H9 (cell line): ENCODE measurements around the gene GJA10. TPM values are rescaled to one million over a fixed set of nuclear protein-coding genes. Genes with fewer than 3 reads are reported as not detected.

ENCODE experiments used
- DNase-seq: peaks from one replicate; pipeline ENCODE4 v3.0.0-alpha.2; 2017
- H2AFZ ChIP-seq: one replicate; pipeline ENCODE4 v1.6.1; 2013; ENCODE audit warnings: mild to moderate bottlenecking, low read length, control low read depth, moderate library complexity
- H2AK5ac ChIP-seq: 2 replicates; pipeline ENCODE4 v1.6.1; 2013; ENCODE audit warnings: low read length, control low read depth, mixed read lengths; ENCODE audit not compliant: insufficient read length
- H2BK120ac ChIP-seq: one replicate; pipeline ENCODE4 v1.6.1; 2013; ENCODE audit warnings: low read depth, mild to moderate bottlenecking, low read length, control low read depth, inconsistent platforms; ENCODE audit not compliant: poor library complexity, severe bottlenecking
- H2BK12ac ChIP-seq: 2 replicates; pipeline ENCODE4 v1.6.1; 2013; ENCODE audit warnings: low read length, control low read depth, mixed read lengths, low read depth; ENCODE audit not compliant: insufficient read length
- H2BK15ac ChIP-seq: 2 replicates; pipeline ENCODE4 v1.6.1; 2013; ENCODE audit warnings: low read depth, low read length, control low read depth
- H2BK20ac ChIP-seq: one replicate; pipeline ENCODE4 v1.6.1; 2013; ENCODE audit warnings: low read depth, mild to moderate bottlenecking, low read length, control low read depth, inconsistent platforms; ENCODE audit not compliant: poor library complexity, severe bottlenecking
- H2BK5ac ChIP-seq: 2 replicates; pipeline ENCODE4 v1.6.1; 2013; ENCODE audit warnings: low read length, control low read depth, mixed read lengths; ENCODE audit not compliant: insufficient read length
- H3K14ac ChIP-seq: 2 replicates; pipeline ENCODE4 v1.6.1; 2013; ENCODE audit warnings: low read length, control low read depth; ENCODE audit not compliant: insufficient read depth
- H3K18ac ChIP-seq: 2 replicates; pipeline ENCODE4 v1.6.1; 2013; ENCODE audit warnings: low read depth, mild to moderate bottlenecking, mixed read lengths, low read length, control low read depth; ENCODE audit not compliant: insufficient read length
- H3K23ac ChIP-seq: 2 replicates; pipeline ENCODE4 v1.6.1; 2013; ENCODE audit warnings: low read length, control low read depth, mixed read lengths, low read depth; ENCODE audit not compliant: insufficient read length
- H3K23me2 ChIP-seq: 2 replicates; pipeline ENCODE4 v1.6.1; 2013; ENCODE audit warnings: low read depth, mild to moderate bottlenecking, mixed read lengths, low read length, control low read depth; ENCODE audit not compliant: insufficient read length, poor library complexity, severe bottlenecking
- H3K27ac ChIP-seq: 2 replicates; pipeline ENCODE4 v1.5.1; 2013; ENCODE audit warnings: low read length, control low read depth, mixed read lengths, low read depth; ENCODE audit not compliant: insufficient read length
- H3K27me3 ChIP-seq: 2 replicates; pipeline ENCODE4 v1.6.1; 2013; ENCODE audit warnings: low read length, control low read depth, inconsistent platforms; ENCODE audit not compliant: insufficient read depth
- H3K4ac ChIP-seq: 2 replicates; pipeline ENCODE4 v1.6.1; 2013; ENCODE audit warnings: low read depth, mild to moderate bottlenecking, control low read depth, inconsistent platforms, low read length, moderate library complexity
- H3K4me1 ChIP-seq: 2 replicates; pipeline ENCODE4 v1.6.1; 2013; ENCODE audit warnings: low read length, control low read depth, inconsistent platforms; ENCODE audit not compliant: insufficient read depth
- H3K4me2 ChIP-seq: 2 replicates; pipeline ENCODE4 v1.6.1; 2013; ENCODE audit warnings: low read length, control low read depth, mixed read lengths; ENCODE audit not compliant: insufficient read length, insufficient read depth
- H3K56ac ChIP-seq: 2 replicates; pipeline ENCODE4 v1.6.1; 2013; ENCODE audit warnings: low read depth, mild to moderate bottlenecking, mixed read lengths, low read length, control low read depth; ENCODE audit not compliant: insufficient read length
- H3K79me1 ChIP-seq: 2 replicates; pipeline ENCODE4 v1.6.1; 2013; ENCODE audit warnings: low read depth, mild to moderate bottlenecking, moderate library complexity, low read length, control low read depth, inconsistent platforms; ENCODE audit not compliant: insufficient read depth, poor library complexity, severe bottlenecking
- H3K79me2 ChIP-seq: 2 replicates; pipeline ENCODE4 v1.6.1; 2013; ENCODE audit warnings: low read length, control low read depth, inconsistent platforms; ENCODE audit not compliant: insufficient read depth
- H3K9ac ChIP-seq: 2 replicates; pipeline ENCODE4 v1.6.1; 2013; ENCODE audit warnings: low read length, control low read depth, mixed read lengths; ENCODE audit not compliant: insufficient read length; ENCODE audit errors: extremely low read depth
- H3K9me3 ChIP-seq: one replicate; pipeline ENCODE4 v1.6.1; 2013; ENCODE audit warnings: low read depth, low read length, inconsistent platforms; ENCODE audit not compliant: control insufficient read depth
- H3T11ph ChIP-seq: one replicate; pipeline ENCODE4 v1.6.1; 2013; ENCODE audit warnings: mild to moderate bottlenecking, low read length, control low read depth, inconsistent platforms
- H4K20me1 ChIP-seq: one replicate; pipeline ENCODE4 v1.6.1; 2013; ENCODE audit not compliant: control insufficient read depth, insufficient read length, insufficient read depth
- H4K5ac ChIP-seq: 2 replicates; pipeline ENCODE4 v1.6.1; 2013; ENCODE audit warnings: low read depth, mild to moderate bottlenecking, mixed read lengths, low read length, control low read depth; ENCODE audit not compliant: insufficient read length
- H4K8ac ChIP-seq: replicated peaks from 2 replicates; pipeline ENCODE4 v1.6.1; 2013; ENCODE audit warnings: low read length, control low read depth, mixed read lengths, low read depth; ENCODE audit not compliant: insufficient read length
- H4K91ac ChIP-seq: 2 replicates; pipeline ENCODE4 v1.6.1; 2013; ENCODE audit warnings: low read depth, mild to moderate bottlenecking, moderate library complexity, mixed read lengths, low read length, control low read depth; ENCODE audit not compliant: insufficient read length
- H3K27ac Mint-ChIP-seq, 3 experiments: 2 replicates in 2 of 3; 3 replicates in 1 of 3; pipeline ENCODE4 v1.8.0; 2020 to 2021; ENCODE audit warnings: mixed read lengths in 3 of 3, mild to moderate bottlenecking in 1 of 3, moderate library complexity in 1 of 3
- H3K27me3 Mint-ChIP-seq: 2 replicates; pipeline ENCODE4 v1.8.0; 2021; ENCODE audit warnings: low read depth, mild to moderate bottlenecking, moderate library complexity, mixed read lengths
- H3K36me3 Mint-ChIP-seq, 3 experiments: 2 replicates in 2 of 3; 3 replicates in 1 of 3; pipeline ENCODE4 v1.8.0; 2020 to 2021; ENCODE audit warnings: low read depth in 3 of 3, mixed read lengths in 3 of 3; ENCODE audit not compliant: insufficient read depth in 1 of 3
- H3K4me1 Mint-ChIP-seq, 2 experiments: 2 replicates each; pipeline ENCODE4 v1.8.0; 2020; ENCODE audit warnings: mixed read lengths in 2 of 2
- H3K4me3 Mint-ChIP-seq, 2 experiments: 2 replicates in 1 of 2; 3 replicates in 1 of 2; pipeline ENCODE4 v1.8.0; 2020 to 2021; ENCODE audit warnings: mild to moderate bottlenecking in 2 of 2, mixed read lengths in 2 of 2, moderate library complexity in 1 of 2
- H3K9me3 Mint-ChIP-seq, 2 experiments: 2 replicates in 1 of 2; 3 replicates in 1 of 2; pipeline ENCODE4 v1.8.0; 2020; ENCODE audit warnings: mild to moderate bottlenecking in 2 of 2, mixed read lengths in 2 of 2, moderate library complexity in 1 of 2
- CTCF ChIP-seq: fragments of 200-600 bp; sonication (generic); conservative IDR thresholded peaks from 3 replicates; pipeline ENCODE4 v1.8.0; 2021; ENCODE audit warnings: antibody characterized with exemption, mild to moderate bottlenecking
- WGBS: extraction: QIAGEN DNeasy Blood & Tissue Kit; methylation state at CpG from one replicate; pipeline ENCODE4 v1.1.7; 2013; ENCODE audit warnings: missing lambda C conversion rate, low lambda C conversion rate, mixed read lengths; ENCODE audit not compliant: insufficient read length; ENCODE audit errors: extremely low coverage; 5-methylcytosine and 5-hydroxymethylcytosine counted together
- total RNA-seq: library from RNA; stranded (reverse); gene quantifications from 2 replicates; pipeline ENCODE4 v1.2.1, GENCODE V29; 2021

GJA10 gene
- total RNA-seq, 1 experiment from 2014 or later, result not detected

GRCh38 chr6:89944181-89944755 lies 50.0 kb downstream of the GJA10 start:
- H3K4me2 ChIP-seq, result no peak overlapping the region
- no peaks in the 10 kb centered on the region for H3K4me1 Mint-ChIP-seq
- H2AK5ac ChIP-seq, result no peak overlapping the region
- no peak overlapping the region for H3K18ac ChIP-seq
- no peak overlapping the region for H4K8ac ChIP-seq
- H3K4me3 Mint-ChIP-seq, result no peak overlapping the region
- H3K9me3 Mint-ChIP-seq, result no peaks in the 10 kb centered on the region
- no peaks in the 10 kb centered on the region for H3K27me3 Mint-ChIP-seq
- H3K23ac ChIP-seq, result no peak overlapping the region
- no peaks in the 10 kb centered on the region for H3K23me2 ChIP-seq
- no peaks in the 10 kb centered on the region for H3K79me1 ChIP-seq
- H3K79me2 ChIP-seq, result no peaks in the 10 kb centered on the region
- TF ChIP-seq CTCF, result no peak
- no peak overlapping the region for H3T11ph ChIP-seq
- no peak overlapping the region for H2BK12ac ChIP-seq
- H3K9ac ChIP-seq, result no peak overlapping the region
- no peaks in the 10 kb centered on the region for H3K9me3 ChIP-seq
- H3K4me1 ChIP-seq, result no peaks in the 10 kb centered on the region
- H4K5ac ChIP-seq, result no peak overlapping the region
- H3K27ac ChIP-seq, result no peak overlapping the region
- H2BK15ac ChIP-seq, result no peak overlapping the region
- H4K91ac ChIP-seq, result no peak overlapping the region
- no peaks in the 10 kb centered on the region for H4K20me1 ChIP-seq
- H3K36me3 Mint-ChIP-seq, result no peaks in the 10 kb centered on the region
- no peak overlapping the region for H2AFZ ChIP-seq
- no peak for DNase-seq
- H3K14ac ChIP-seq, result no peak overlapping the region
- no peaks in the 10 kb centered on the region for H3K27me3 ChIP-seq
- no peak overlapping the region for H2BK120ac ChIP-seq
- no CpG with 5 or more reads among the region's 4 CpGs for WGBS
- H3K4ac ChIP-seq, result no peak overlapping the region
- no peak overlapping the region for H2BK5ac ChIP-seq
- no peak overlapping the region for H3K27ac Mint-ChIP-seq
- H2BK20ac ChIP-seq, result no peak overlapping the region
- no peak overlapping the region for H3K56ac ChIP-seq
